ENCODE measurements around the gene GRIA1. TPM values are rescaled to one million over a fixed set of nuclear protein-coding genes. Genes with fewer than 3 reads are reported as not detected.

The GRIA1 gene
- total RNA-seq, 1 experiment from 2014 or later, result not detected

DNA sequence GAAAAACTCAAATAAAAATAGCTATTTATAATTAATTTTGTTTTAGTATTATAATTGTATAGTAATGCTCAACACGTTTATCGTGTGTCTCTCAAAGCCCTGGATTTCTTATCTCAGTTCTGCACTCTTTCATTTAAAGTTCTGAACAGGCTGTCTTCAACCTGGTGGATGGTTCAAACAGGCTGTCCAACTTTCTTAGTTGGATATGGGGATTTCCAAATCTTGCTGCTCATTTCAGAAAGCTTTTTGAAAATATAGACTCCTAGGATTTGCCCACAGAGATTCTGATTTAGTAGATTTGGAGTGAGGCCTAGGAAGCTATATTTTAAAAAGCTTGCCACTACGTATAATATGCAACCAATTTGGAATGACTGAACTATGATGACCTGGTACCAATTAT is 120.3 kb downstream of the GRIA1 start:
- DNase-seq (ENCODE audit: low read depth, low spot score), result no peak
- TF ChIP-seq TCF7L2 (IDR thresholded peaks at IDR 0.05; ENCODE audit: low read depth, low read length), result no peak
- no peak for TF ChIP-seq REST (IDR thresholded peaks at IDR 0.05; ENCODE audit: insufficient read depth in 1 of 2, low read depth in 2 of 2, low read length in 1 of 2)
- no peak for TF ChIP-seq SIN3A (IDR thresholded peaks at IDR 0.05; ENCODE audit: borderline replicate concordance, insufficient read depth, low read depth, low read length)
- TF ChIP-seq, protein P1, sequence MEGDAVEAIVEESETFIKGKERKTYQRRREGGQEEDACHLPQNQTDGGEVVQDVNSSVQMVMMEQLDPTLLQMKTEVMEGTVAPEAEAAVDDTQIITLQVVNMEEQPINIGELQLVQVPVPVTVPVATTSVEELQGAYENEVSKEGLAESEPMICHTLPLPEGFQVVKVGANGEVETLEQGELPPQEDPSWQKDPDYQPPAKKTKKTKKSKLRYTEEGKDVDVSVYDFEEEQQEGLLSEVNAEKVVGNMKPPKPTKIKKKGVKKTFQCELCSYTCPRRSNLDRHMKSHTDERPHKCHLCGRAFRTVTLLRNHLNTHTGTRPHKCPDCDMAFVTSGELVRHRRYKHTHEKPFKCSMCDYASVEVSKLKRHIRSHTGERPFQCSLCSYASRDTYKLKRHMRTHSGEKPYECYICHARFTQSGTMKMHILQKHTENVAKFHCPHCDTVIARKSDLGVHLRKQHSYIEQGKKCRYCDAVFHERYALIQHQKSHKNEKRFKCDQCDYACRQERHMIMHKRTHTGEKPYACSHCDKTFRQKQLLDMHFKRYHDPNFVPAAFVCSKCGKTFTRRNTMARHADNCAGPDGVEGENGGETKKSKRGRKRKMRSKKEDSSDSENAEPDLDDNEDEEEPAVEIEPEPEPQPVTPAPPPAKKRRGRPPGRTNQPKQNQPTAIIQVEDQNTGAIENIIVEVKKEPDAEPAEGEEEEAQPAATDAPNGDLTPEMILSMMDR (IDR thresholded peaks at IDR 0.05), result no peak
- TF ChIP-seq POLR2AphosphoS5 (IDR thresholded peaks at IDR 0.05; ENCODE audit: low read depth, low read length), result no peak
- no TSS peak for BruUV-seq (replicated peaks)
- ChIA-PET CTCF (no interaction called here), POLR2A (no interaction called here)
- intact Hi-C loops (cut with micrococcal nuclease; ENCODE audit: unreplicated experiment), result no loop called here
- Histone ChIP-seq H3K9me3 (ENCODE audit: control insufficient read depth, insufficient read depth, low read depth, low read length) (no peaks in the 10 kb centered on the region), H3K27me3 (ENCODE audit: control insufficient read depth, insufficient read depth, low read length) (no peaks in the 10 kb centered on the region), H3K36me3 (ENCODE audit: control insufficient read depth, insufficient read depth, low read length) (no peaks in the 10 kb centered on the region), H3K27ac (ENCODE audit: low read length) (no peak overlapping the region), H3K4me1 (ENCODE audit: control insufficient read depth, insufficient read depth, low read length) (no peaks in the 10 kb centered on the region), H3K4me3 (ENCODE audit: low read depth in 2 of 2, low read length in 2 of 2) (no peak overlapping the region)
- in situ Hi-C loops (cut with HindIII; ENCODE audit: low pct_unique_long_range_greater_than_20kb, low sequenced_read_pairs), result no loop called here
- no peak for ATAC-seq

DNA sequence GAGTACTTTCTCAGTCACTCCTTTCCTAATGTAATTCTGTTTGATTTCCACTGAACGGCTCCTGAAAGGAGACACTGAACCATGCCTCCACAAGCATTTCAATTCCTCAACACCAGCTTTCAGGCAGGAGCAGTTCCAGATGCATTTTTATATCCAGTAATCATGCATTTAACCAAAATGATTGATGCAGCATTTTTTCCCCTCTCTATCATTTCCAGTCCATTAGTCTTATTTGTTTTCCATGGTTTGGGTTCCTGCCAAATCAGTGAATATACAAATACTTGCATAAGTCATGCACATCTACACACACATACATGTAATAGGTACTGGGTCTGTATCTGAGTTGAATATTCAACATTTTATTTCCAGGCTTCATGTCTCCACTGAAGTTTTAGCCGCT is 122.7 kb downstream of the GRIA1 start:
- POLR2A ChIA-PET, result no interaction called here

More for the DNA sequence above, 122.7 kb downstream of the GRIA1 start:
- no TSS peak for BruUV-seq (replicated peaks)
- intact Hi-C loops (cut with micrococcal nuclease; ENCODE audit: unreplicated experiment) (no loop called here), in situ Hi-C loops (cut with HindIII; ENCODE audit: low pct_unique_long_range_greater_than_20kb, low sequenced_read_pairs) (no loop called here)
- H3K36me3 ChIP-seq (ENCODE audit: control insufficient read depth, insufficient read depth, low read length), result no peaks in the 10 kb centered on the region
- ATAC-seq (no peak), DNase-seq (ENCODE audit: low read depth, low spot score) (no peak)
- no peak overlapping the region for H3K4me3 ChIP-seq (ENCODE audit: low read depth in 2 of 2, low read length in 2 of 2)
- no peaks in the 10 kb centered on the region for H3K27me3 ChIP-seq (ENCODE audit: control insufficient read depth, insufficient read depth, low read length)
- no peak for TF ChIP-seq REST (IDR thresholded peaks at IDR 0.05; ENCODE audit: insufficient read depth in 1 of 2, low read depth in 2 of 2, low read length in 1 of 2)
- TF ChIP-seq SIN3A (IDR thresholded peaks at IDR 0.05; ENCODE audit: borderline replicate concordance, insufficient read depth, low read depth, low read length), result no peak
- no peak for TF ChIP-seq TCF7L2 (IDR thresholded peaks at IDR 0.05; ENCODE audit: low read depth, low read length)
- no peak for TF ChIP-seq POLR2AphosphoS5 (IDR thresholded peaks at IDR 0.05; ENCODE audit: low read depth, low read length)
- CTCF ChIA-PET, result no interaction called here
- no peaks in the 10 kb centered on the region for H3K4me1 ChIP-seq (ENCODE audit: control insufficient read depth, insufficient read depth, low read length)
- no peak overlapping the region for H3K27ac ChIP-seq (ENCODE audit: low read length)
- H3K9me3 ChIP-seq (ENCODE audit: control insufficient read depth, insufficient read depth, low read depth, low read length), result no peaks in the 10 kb centered on the region
